Lung (tissue), 12 donors: ENCODE results near the gene CD300LF. TPM values are rescaled to one million over a fixed set of nuclear protein-coding genes. Genes with fewer than 3 reads are reported as not detected.

Experiments used
- ATAC-seq: fragments of 200-7000 bp; cut with Tn5 transposase; one replicate; pipeline ENCODE4 v1.9.1; 2020; ENCODE audit warnings: moderate number of reproducible peaks; ENCODE audit not compliant: insufficient read depth, low FRiP score
- DNase-seq, 3 donors: peaks; one replicate each; pipeline ENCODE4 v3.0.0-alpha.2; 2013 to 2017
- H3K27ac ChIP-seq, 2 donors: one replicate each; pipeline ENCODE4 v1.5.1; 2013; ENCODE audit warnings: mild to moderate bottlenecking in 2 of 2, moderate library complexity in 2 of 2, control low read depth in 1 of 2, inconsistent platforms in 1 of 2, low read depth in 1 of 2, low read length in 1 of 2
- H3K27me3 ChIP-seq, 3 donors: one replicate each; pipeline ENCODE4 v1.5.1; 2013; ENCODE audit warnings: low read length in 2 of 3; ENCODE audit not compliant: control insufficient read depth in 3 of 3, insufficient read depth in 3 of 3
- H3K36me3 ChIP-seq, 4 donors: one replicate each; pipeline ENCODE4 v1.5.1; 2013; ENCODE audit warnings: low read length in 4 of 4, mild to moderate bottlenecking in 1 of 4, moderate library complexity in 1 of 4; ENCODE audit not compliant: control insufficient read depth in 4 of 4, insufficient read depth in 4 of 4
- H3K4me1 ChIP-seq, 5 donors: one replicate each; pipeline ENCODE4 v1.5.1; 2013; ENCODE audit warnings: low read length in 5 of 5, mild to moderate bottlenecking in 2 of 5, moderate library complexity in 1 of 5; ENCODE audit not compliant: control insufficient read depth in 5 of 5, insufficient read depth in 5 of 5
- H3K4me3 ChIP-seq: one replicate; pipeline ENCODE4 v1.5.1; 2013; ENCODE audit warnings: mild to moderate bottlenecking, control low read depth, moderate library complexity
- H3K9ac ChIP-seq, 2 donors: one replicate each; pipeline ENCODE4 v1.5.1; 2013; ENCODE audit warnings: low read length in 2 of 2, control low read depth in 1 of 2; ENCODE audit not compliant: insufficient read depth in 1 of 2
- H3K9me3 ChIP-seq, 4 donors: one replicate each; pipeline ENCODE4 v1.5.1; 2013; ENCODE audit warnings: low read length in 3 of 4, mild to moderate bottlenecking in 1 of 4, moderate library complexity in 1 of 4; ENCODE audit not compliant: control insufficient read depth in 4 of 4, insufficient read depth in 3 of 4
- CTCF ChIP-seq: IDR thresholded peaks from 2 replicates; pipeline ENCODE4 v1.5.1; 2012; ENCODE audit warnings: mild to moderate bottlenecking; ENCODE audit errors: control extremely low read depth, extremely low read depth
- WGBS, 2 donors: extraction: QIAGEN DNeasy Blood & Tissue Kit; methylation state at CpG; one replicate each; pipeline ENCODE4 v1.1.7; 2013; 5-methylcytosine and 5-hydroxymethylcytosine counted together
- polyA plus RNA-seq, 2 donors: library from polyadenylated mRNA; stranded (reverse); fragments of 200-250 nt; gene quantifications; one replicate each; pipeline ENCODE4 v1.2.1, GENCODE V29; 2013
- total RNA-seq, 2 donors: library from RNA; depleted of rRNA in 1 of 2; stranded (reverse); fragments of >200 nt in 1 of 2; gene quantifications; one replicate each; pipeline ENCODE4 v1.2.1, GENCODE V29; 2014 to 2021
- donor health status: control.
- donor health status: control.
- donor health status: Bipolar disorder and iron deficiency.
- donor health status: healthy.
- donor health status: DM: yes; HTN: yes; CAD: no.

CD300LF gene
- total and polyA plus RNA-seq, 4 donors, result 8.6 to 35.1 (median 26.2) TPM

GRCh38 chr17:74742978-74743545 lies 30.3 kb upstream of the CD300LF start:
- H3K9ac ChIP-seq, result no peak overlapping the region
- 86 to 93% methylated on average over 9 of the region's 9 CpGs for WGBS, 2 donors
- peaks cover 0 to 16% (median 0%) of the 10 kb centered on the region in 3 donors for H3K27me3 ChIP-seq
- no peak for ATAC-seq
- H3K4me3 ChIP-seq, result no peak overlapping the region
- peaks cover 0 to 51% (median 27%) of the 10 kb centered on the region in 5 donors for H3K4me1 ChIP-seq
- TF ChIP-seq CTCF, result no peak
- H3K27ac ChIP-seq, result no peak overlapping the region
- H3K9me3 ChIP-seq, result no peaks in the 10 kb centered on the region
- no peaks in the 10 kb centered on the region for H3K36me3 ChIP-seq
- DNase-seq, result no peak

- Histone ChIP-seq H3K36me3 (no peaks in the 10 kb centered on the region), H3K27me3 (peaks cover 0 to 18% (median 3%) of the 10 kb centered on the region in 3 donors), H3K4me1 (peaks cover 0 to 52% (median 22%) of the 10 kb centered on the region in 5 donors), H3K9me3 (no peaks in the 10 kb centered on the region), H3K9ac (no peak overlapping the region), H3K27ac (peak overlapping the region in 1 of 2 donors; percentile 40), H3K4me3 (no peak overlapping the region)
- TF ChIP-seq CTCF, result no peak
- WGBS, 2 donors, result 12 to 26% methylated on average over 4 of the region's 4 CpGs
- ATAC-seq (no peak), DNase-seq (peak in 1 of 3 donors; percentile 32)
These were observed 29.4 kb upstream of the CD300LF start for GRCh38 chr17:74742153-74742515.

- ATAC-seq, result no peak
- DNase-seq, result no peak
- H3K36me3 ChIP-seq, result no peaks in the 10 kb centered on the region
- WGBS, 2 donors, result 80 to 94% methylated on average over 17 of the region's 17 CpGs
- no peak overlapping the region for H3K27ac ChIP-seq
- H3K27me3 ChIP-seq, result peaks cover 0 to 18% (median 3%) of the 10 kb centered on the region in 3 donors
- H3K9me3 ChIP-seq, result no peaks in the 10 kb centered on the region
- no peak overlapping the region for H3K4me3 ChIP-seq
- TF ChIP-seq CTCF, result no peak
- H3K4me1 ChIP-seq, result peaks cover 0 to 49% (median 12%) of the 10 kb centered on the region in 5 donors
- H3K9ac ChIP-seq, result no peak overlapping the region
These were observed 28.1 kb upstream of the CD300LF start for GRCh38 chr17:74740641-74741387.
